Measurements from ENCODE around the gene CGB8. TPM values are rescaled to one million over a fixed set of nuclear protein-coding genes. Genes with fewer than 3 reads are reported as not detected.
"Not testable (repeated sequence)": the region's sequence is repeated elsewhere in the genome, so short reads cannot be mapped to it uniquely, and the experiment has no call there.

Gene CGB8
- not detected in 2 replicates for total RNA-seq

DNA sequence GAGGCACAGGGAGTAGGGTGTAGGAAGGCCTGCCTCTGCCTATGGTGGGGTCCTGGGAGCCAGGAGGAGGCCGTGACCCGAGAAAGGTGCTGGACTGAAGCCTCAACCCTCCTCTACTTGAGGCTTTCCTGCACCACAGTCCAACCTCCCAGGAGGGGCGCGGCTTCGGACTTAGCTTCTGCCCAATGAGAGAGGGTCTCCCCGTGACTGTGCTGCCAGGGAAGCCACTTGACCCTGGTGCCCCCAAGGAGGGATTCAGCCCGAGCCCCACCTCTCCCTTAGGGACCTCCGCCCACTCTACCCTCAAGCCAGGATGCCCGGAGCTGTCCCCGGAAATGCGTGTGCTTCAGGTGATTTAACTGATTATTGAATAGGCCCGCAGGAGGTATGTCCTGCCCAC is at the start of gene CGB8:
Gene CGB8 (minus strand): TSS at position 101 of the 400 bp plus-strand sequence. CDS start 372 bp downstream, outside the sequence.
- H3K9me3 Mint-ChIP-seq; H3K36me3 Mint-ChIP-seq (ENCODE audit: low read depth); H3K4me3 Mint-ChIP-seq; intact Hi-C loops (cut with micrococcal nuclease); DNase-seq (ENCODE audit: low spot score); H3K27ac Mint-ChIP-seq; H3K27me3 Mint-ChIP-seq (ENCODE audit: insufficient read depth); H3K4me1 Mint-ChIP-seq (ENCODE audit: low read depth): not testable (repeated sequence)

DNA sequence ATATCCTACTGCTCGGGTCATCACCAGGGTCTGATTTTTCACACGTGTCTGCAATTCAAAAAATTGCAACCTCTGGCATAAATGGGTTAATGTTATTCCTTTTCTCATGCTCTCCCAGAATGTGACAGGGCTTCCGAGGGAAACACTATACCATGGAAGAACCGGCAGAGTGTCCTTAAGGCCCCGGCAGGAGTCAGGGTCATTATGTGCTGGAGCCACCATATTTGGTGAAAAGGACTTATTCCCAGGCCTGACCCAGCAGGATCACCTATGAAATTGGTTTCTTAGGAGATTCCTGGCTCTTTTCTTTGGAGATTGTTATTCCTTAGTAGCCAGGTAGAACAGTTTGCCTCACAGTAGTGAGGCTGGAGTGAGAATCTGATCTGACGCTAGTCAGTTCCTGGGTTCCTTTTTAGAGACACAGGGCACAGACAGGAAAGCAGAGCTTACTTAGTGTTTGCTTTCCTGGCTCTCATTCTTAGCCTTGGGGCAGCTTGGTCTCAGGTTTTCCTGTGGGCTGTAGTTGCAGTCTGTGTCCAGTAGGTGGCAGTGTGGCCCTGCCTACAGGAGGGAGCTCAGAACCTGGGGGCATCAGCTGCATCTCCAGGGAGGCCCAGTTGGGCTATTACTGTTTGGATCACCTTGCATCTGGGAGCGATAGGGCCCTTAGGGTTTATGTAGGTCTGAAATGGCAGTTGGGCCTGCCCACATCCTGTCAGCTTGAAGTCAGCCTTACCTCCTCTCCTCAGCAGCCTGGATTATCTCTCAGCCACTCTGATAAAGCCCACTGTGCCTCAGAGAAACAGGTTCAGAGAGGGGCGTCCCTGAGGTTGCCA is 48.8 kb upstream of the CGB8 start:
- Mint-ChIP-seq H3K9me3 (no peaks in the 10 kb centered on the region), H3K27ac (no peak overlapping the region), H3K4me1 (ENCODE audit: low read depth) (peaks cover 15% of the 10 kb centered on the region), H3K27me3 (ENCODE audit: insufficient read depth) (no peaks in the 10 kb centered on the region), H3K4me3 (no peak overlapping the region), H3K36me3 (ENCODE audit: low read depth) (peaks cover 45% of the 10 kb centered on the region)
- DNase-seq (ENCODE audit: low spot score) = peak; percentile 68
- intact Hi-C loops (cut with micrococcal nuclease) = loop anchor here (1.0 kb wide), 4 partner anchors 12 to 102 kb away; partner anchors contain the start of genes C19orf73, PPFIA3 and SNRNP70

DNA sequence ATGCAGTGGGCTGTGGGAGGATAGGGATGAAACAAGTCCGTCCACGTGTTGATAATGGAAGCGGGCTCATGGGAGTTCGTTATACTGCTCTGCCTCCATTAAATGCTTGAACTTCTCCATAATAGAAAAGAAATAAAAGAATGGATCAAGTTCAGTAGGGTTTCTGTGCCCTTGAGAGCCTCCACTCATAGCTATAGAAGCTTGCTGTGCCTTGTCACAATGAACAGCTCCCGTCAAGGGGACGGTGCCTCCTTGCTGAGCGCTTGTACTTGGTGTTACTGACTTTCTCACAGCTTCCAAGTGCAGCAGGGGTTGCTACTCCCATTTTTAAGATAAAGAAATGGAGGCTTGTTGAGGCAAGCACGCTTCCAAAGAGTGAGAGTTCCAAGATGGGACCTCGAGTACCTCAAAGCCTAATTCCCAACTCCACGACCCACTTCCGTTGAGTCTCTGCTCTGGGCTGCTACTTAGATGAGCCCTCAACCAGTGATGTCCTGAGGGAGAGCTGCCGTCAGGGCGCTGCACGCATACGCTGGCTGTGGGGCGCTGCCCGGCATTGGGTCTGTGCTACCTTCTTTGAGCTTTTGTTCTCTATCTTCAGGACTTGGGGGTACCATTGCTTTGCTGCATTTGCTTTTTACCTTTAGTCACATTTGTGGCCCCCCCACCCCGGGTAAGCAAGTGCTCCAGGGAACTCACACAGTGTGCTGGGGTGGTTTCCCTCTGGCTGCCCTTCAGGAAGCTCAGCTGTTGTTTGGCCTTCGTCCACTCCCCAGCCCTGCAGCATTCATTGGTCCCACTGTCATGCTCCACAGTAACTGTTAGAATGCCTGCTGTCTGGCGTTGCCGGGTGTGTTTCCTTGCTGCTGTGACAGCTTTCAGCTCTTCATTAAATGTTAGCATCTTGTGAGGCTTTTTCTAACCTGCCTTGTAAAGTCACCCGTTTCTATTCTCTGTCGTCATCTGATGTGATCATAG is 45.9 kb upstream of the CGB8 start:
- no peaks in the 10 kb centered on the region for H3K9me3 Mint-ChIP-seq
- no peak overlapping the region for H3K27ac Mint-ChIP-seq
- no peak for DNase-seq (ENCODE audit: low spot score)
- no peaks in the 10 kb centered on the region for H3K27me3 Mint-ChIP-seq (ENCODE audit: insufficient read depth)
- peaks cover 56% of the 10 kb centered on the region for H3K36me3 Mint-ChIP-seq (ENCODE audit: low read depth)
- H3K4me1 Mint-ChIP-seq (ENCODE audit: low read depth) = peaks cover 37% of the 10 kb centered on the region
- H3K4me3 Mint-ChIP-seq = no peak overlapping the region
- intact Hi-C loops (cut with micrococcal nuclease) = no loop called here

DNA sequence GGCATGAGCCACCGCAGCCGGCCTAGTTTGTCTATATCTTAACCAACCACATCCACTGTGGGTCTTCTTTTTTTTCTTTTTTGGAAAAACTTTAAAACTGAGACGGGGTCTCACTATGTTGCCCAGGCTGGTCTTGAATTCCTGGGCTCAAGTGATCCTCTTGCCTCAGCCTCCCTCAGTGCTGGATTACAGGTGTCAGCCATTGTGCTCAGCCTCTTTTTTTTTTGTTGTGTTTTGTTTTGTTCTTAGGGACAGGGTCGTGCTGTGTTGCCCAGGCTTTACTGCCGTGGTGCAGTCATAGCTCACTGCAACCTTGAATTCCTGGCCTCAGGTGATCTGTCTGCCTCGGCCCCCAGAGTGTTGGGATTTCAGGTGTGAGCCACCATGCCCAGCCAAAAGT is 43.8 kb upstream of the CGB8 start:
- H3K27ac Mint-ChIP-seq = no peak overlapping the region
- H3K4me3 Mint-ChIP-seq = no peak overlapping the region
- H3K4me1 Mint-ChIP-seq (ENCODE audit: low read depth) = peaks cover 31% of the 10 kb centered on the region
- no peaks in the 10 kb centered on the region for H3K27me3 Mint-ChIP-seq (ENCODE audit: insufficient read depth)
- H3K36me3 Mint-ChIP-seq (ENCODE audit: low read depth) = peaks cover 49% of the 10 kb centered on the region
- no peak for DNase-seq (ENCODE audit: low spot score)
- intact Hi-C loops (cut with micrococcal nuclease) = no loop called here
- no peaks in the 10 kb centered on the region for H3K9me3 Mint-ChIP-seq

DNA sequence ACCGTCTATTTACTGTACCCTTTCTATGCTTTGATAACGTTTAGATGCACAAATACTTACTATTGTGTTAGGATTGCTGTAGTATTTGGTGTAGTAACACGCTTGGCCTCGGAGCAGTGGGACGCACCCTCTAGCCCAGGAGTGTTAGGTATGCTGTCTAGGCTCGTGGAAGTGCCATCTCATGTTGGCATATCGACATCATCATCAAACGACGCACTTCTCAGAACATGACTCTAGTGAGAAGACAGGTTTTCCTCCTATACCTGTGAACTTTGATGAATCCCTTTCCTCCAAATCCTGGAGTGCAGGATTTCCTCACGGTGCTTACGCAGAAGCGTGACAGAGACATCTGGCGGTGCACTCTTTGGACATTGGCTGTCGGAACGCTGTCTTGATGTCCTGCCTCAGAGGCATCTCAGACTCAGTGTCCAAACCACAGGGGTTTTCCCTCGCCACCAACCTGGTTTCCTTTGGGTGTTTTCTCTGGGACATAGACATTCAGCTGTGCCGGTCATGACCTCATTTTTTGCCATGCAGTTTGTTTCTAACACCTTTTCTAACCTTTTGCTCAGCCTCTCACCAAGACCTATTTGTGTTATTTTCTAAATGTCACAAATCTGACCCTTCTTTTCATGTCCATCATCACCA is 42.6 kb upstream of the CGB8 start:
- intact Hi-C loops (cut with micrococcal nuclease) = no loop called here
- Mint-ChIP-seq H3K4me1 (ENCODE audit: low read depth) (peaks cover 40% of the 10 kb centered on the region), H3K27ac (peak overlapping the region; percentile 53), H3K36me3 (ENCODE audit: low read depth) (peaks cover 51% of the 10 kb centered on the region), H3K4me3 (no peak overlapping the region), H3K27me3 (ENCODE audit: insufficient read depth) (no peaks in the 10 kb centered on the region), H3K9me3 (no peaks in the 10 kb centered on the region)
- no peak for DNase-seq (ENCODE audit: low spot score)

DNA sequence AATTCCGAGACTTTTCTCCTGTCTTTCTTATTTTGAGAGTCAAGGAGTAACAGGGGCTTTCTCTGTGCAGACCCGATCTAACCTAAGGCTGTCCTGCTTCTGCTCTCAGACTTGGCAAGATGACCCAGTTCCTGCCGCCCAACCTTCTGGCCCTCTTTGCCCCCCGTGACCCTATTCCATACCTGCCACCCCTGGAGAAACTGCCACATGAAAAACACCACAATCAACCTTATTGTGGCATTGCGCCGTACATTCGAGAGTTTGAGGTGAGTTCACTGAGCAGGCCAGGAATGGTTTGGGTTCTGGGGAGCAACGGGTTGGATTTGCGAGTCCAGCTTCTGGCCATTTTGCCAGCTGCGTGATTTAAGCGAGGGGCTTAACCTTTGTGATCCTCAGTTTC is 37.4 kb upstream of the CGB8 start:
- peak overlapping the region; percentile 80 for H3K27ac Mint-ChIP-seq
- H3K36me3 Mint-ChIP-seq (ENCODE audit: low read depth) = peaks cover 33% of the 10 kb centered on the region
- H3K27me3 Mint-ChIP-seq (ENCODE audit: insufficient read depth) = peaks cover 2% of the 10 kb centered on the region
- peak overlapping the region; percentile 99 for H3K4me3 Mint-ChIP-seq
- intact Hi-C loops (cut with micrococcal nuclease) = no loop called here
- peaks cover 36% of the 10 kb centered on the region for H3K4me1 Mint-ChIP-seq (ENCODE audit: low read depth)
- no peak for DNase-seq (ENCODE audit: low spot score)
- no peaks in the 10 kb centered on the region for H3K9me3 Mint-ChIP-seq

DNA sequence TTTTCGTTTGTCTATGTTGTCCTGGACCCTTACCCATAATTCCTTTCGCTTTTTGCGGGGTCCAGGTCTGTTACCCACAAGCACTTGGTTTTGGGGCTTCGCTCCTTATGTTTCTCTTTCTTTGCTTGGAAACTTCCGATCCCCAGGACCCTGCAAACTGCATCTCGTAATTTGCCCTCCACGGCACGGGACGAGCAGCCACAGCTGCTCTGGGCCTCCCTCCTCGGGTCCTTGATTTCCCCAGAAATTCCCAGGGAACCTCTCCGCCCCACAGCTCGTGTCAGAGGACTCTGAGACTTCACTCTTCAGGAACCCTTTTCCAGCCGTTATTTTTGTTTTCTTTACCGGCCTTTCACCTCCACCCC is 36.9 kb upstream of the CGB8 start:
- peaks cover 30% of the 10 kb centered on the region for H3K36me3 Mint-ChIP-seq (ENCODE audit: low read depth)
- H3K27ac Mint-ChIP-seq = peak overlapping the region; percentile 80
- peaks cover 2% of the 10 kb centered on the region for H3K27me3 Mint-ChIP-seq (ENCODE audit: insufficient read depth)
- intact Hi-C loops (cut with micrococcal nuclease) = loop anchor here (1.0 kb wide), 5 partner anchors 11 to 93 kb away; partner anchors contain the start of genes C19orf73, GYS1, LIN7B and PPFIA3
- H3K9me3 Mint-ChIP-seq = no peaks in the 10 kb centered on the region
- no peak for DNase-seq (ENCODE audit: low spot score)
- peaks cover 31% of the 10 kb centered on the region for H3K4me1 Mint-ChIP-seq (ENCODE audit: low read depth)
- H3K4me3 Mint-ChIP-seq = peak overlapping the region; percentile 99

DNA sequence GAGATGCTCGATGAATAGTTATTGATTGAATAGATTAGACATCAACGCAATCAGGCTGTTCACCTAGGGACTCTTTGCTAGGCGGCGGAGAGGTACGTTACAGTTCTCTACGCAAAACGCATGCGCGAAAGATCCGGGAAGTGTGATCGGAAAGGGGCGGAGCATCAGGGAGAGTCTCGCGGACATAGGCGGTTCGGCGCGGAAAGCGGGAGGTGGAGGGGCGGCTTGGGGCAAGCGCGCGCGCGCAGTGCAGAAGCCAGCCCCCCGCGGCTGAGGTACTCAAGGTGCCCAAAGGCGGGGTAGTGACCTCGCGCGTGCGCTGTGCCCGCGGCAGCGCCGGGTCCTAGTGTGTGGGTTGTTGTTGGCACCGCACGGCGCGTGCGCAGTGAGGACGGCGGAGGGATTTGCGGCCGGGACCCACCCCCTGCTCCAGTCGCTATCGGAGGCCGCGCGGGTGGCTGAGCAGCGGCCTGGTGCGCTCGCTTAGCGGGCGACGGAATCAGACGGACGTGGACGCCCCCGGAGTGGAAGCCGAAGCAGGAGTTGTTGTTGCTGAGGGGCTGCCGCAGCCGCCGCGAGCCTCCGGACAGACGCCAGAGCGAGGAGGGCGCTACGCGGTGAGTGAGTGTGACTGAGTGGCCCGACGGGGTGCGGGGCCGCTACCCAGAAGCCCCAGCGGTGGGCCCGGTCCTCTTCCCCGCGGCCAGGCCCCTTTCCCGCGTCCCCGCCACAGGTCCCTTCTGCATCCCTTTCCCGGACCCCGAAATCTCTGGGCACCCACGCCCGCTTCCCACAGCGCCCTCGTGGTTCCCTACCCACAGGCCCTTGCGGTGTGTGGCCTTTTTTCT is 36.3 kb upstream of the CGB8 start, which contains the start of gene SNRNP70:
Gene SNRNP70 (plus strand): TSS at position 432 of the 848 bp plus-strand sequence. CDS start 964 bp downstream, outside the sequence.
- peaks cover 2% of the 10 kb centered on the region for H3K27me3 Mint-ChIP-seq (ENCODE audit: insufficient read depth)
- peak; percentile 99 for DNase-seq (ENCODE audit: low spot score)

DNA sequence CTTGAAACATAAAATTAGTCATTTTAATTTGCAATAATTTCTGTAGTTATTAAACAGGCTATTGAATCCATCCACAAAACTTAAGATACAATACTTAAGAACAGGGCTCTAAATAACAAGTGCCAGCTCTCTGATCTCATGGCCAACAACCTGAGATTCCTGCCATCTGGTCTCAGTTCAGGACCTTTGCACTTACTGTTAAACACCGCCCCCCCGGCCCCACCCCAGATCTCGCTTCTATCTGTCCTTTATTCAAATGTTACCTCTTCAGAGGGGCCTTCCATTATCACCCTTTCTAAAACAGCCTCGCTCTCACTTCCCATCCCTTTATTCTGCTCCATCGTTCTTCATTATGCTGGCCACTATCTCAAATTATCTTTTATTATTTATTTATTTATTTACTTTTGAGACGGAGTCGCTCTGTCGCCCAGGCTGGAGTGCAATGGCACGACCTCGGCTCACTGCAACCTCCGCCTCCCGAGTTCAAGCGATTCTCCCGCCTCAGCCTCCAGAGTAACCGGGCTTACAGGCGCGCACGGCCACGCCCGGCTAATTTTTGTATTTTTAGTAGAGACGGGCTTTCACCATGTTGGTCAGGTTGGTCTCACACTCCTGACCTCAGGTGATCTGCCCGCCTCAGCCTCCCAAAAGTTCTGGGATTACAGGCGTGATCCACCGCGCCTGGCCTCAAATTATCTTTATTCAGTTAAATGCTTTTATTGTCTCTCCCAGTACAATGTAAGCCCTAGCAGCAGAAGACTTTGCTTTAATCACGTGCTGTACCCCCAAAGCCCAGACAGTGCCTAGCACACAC is 35.5 kb upstream of the CGB8 start:
- intact Hi-C loops (cut with micrococcal nuclease) = loop anchor here (1.0 kb wide), 5 partner anchors 13 to 91 kb away; partner anchors contain the start of genes C19orf73, GYS1, LIN7B and PPFIA3
- Mint-ChIP-seq H3K27me3 (ENCODE audit: insufficient read depth) (peaks cover 2% of the 10 kb centered on the region), H3K4me1 (ENCODE audit: low read depth) (peaks cover 22% of the 10 kb centered on the region), H3K27ac (peak overlapping the region; percentile 80), H3K36me3 (ENCODE audit: low read depth) (peaks cover 19% of the 10 kb centered on the region), H3K9me3 (no peaks in the 10 kb centered on the region), H3K4me3 (peak overlapping the region; percentile 99)
- no peak for DNase-seq (ENCODE audit: low spot score)

More for the DNA sequence above, 36.3 kb upstream of the CGB8 start, which contains the start of gene SNRNP70:
- H3K36me3 Mint-ChIP-seq (ENCODE audit: low read depth) = peaks cover 24% of the 10 kb centered on the region
- H3K4me3 Mint-ChIP-seq = peak within 1 kb of the TSS; percentile 99
- intact Hi-C loops (cut with micrococcal nuclease) = loop anchor here (1.0 kb wide), 5 partner anchors 12 to 92 kb away; partner anchors contain the start of genes C19orf73, GYS1, LIN7B and PPFIA3
- H3K27ac Mint-ChIP-seq = peak within 1 kb of the TSS; percentile 80
- H3K4me1 Mint-ChIP-seq (ENCODE audit: low read depth) = peaks cover 25% of the 10 kb centered on the region
- H3K9me3 Mint-ChIP-seq = no peaks in the 10 kb centered on the region

DNA sequence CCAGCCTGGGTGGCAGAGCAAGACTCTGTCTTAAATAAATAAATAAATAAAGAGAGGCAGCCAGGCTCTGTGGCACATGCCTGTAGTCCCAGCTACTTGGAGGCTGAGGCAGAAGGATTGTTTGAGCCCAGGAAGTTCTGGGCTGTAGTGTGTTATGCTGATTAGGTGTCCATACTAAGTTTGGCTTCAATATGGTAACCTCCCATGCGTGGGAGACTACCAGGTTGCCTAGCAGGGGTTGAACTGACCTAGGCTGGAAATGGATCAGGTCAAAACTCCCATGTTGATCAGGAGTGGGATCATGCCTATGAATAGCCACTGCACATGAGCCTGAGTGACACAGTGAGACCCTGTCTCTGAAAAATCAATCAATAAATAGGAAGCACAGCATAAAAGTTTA is 32.4 kb upstream of the CGB8 start:
- H3K27me3 Mint-ChIP-seq (ENCODE audit: insufficient read depth) = peaks cover 2% of the 10 kb centered on the region
- H3K9me3 Mint-ChIP-seq = no peaks in the 10 kb centered on the region
- H3K4me1 Mint-ChIP-seq (ENCODE audit: low read depth) = peaks cover 10% of the 10 kb centered on the region
- intact Hi-C loops (cut with micrococcal nuclease) = no loop called here
- no peak overlapping the region for H3K27ac Mint-ChIP-seq
- peaks cover 6% of the 10 kb centered on the region for H3K36me3 Mint-ChIP-seq (ENCODE audit: low read depth)
- no peak overlapping the region for H3K4me3 Mint-ChIP-seq
- no peak for DNase-seq (ENCODE audit: low spot score)

DNA sequence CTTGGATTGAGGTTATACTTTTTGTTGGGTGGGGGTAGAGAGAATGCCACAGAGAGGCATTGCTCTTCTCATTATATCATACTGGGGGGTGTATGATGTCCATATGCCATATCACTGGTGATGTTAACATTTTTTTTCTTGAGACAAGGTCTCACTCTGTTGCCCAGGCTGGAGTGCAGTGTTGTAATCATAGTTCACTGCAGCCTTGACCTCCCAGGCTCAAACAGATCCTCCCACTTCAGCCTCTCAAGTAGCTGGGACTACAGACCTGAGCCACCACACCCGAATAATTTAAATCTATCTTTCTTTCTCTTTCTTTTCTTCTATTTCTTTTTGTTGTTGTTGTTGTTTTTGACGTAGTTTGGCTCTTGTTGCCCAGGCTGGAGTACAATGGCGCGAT is 31.5 kb upstream of the CGB8 start:
- Mint-ChIP-seq H3K36me3 (ENCODE audit: low read depth) (no peaks in the 10 kb centered on the region), H3K27ac (no peak overlapping the region), H3K4me3 (no peak overlapping the region), H3K9me3 (no peaks in the 10 kb centered on the region), H3K4me1 (ENCODE audit: low read depth) (peaks cover 5% of the 10 kb centered on the region), H3K27me3 (ENCODE audit: insufficient read depth) (peaks cover 2% of the 10 kb centered on the region)
- intact Hi-C loops (cut with micrococcal nuclease) = no loop called here
- DNase-seq (ENCODE audit: low spot score) = no peak

All from activated T-helper 1 cell treated with anti-CD3 and anti-CD28 coated beads, Interleukin-12 subunit alpha, Interleukin-12 subunit beta, Interleukin-2, Interleukin-4 antibody, amounts not matched to agents 30 ng/mL and 10 ng/mL and 1 ng/mL, durations not matched to agents 14 hours and 24 hours and 36 hours (primary cell).